AG04449 (cell line): Measurements from ENCODE around the gene INS.
A peak's percentile ranks its signal among the peaks of the same experiment; 100 is the strongest.

Experiments
- CTCF ChIA-PET: fragments of 350-600 bp; formaldehyde crosslinking; extraction: SDS; loops from one replicate; lab custom pipeline; 2021; ENCODE audit warnings: antibody characterized with exemption; lab: Yijun Ruan, JAX
- POLR2A ChIA-PET: fragments of 400-600, 350-600 bp; formaldehyde crosslinking; extraction: SDS; loops from one replicate; lab custom pipeline; 2020; ENCODE audit warnings: antibody characterized with exemption, inconsistent platforms; lab: Yijun Ruan, JAX
- DNase-seq: peaks from one replicate; pipeline ENCODE4 v3.0.0-alpha.2; 2010; ENCODE audit warnings: low read depth, low spot score
- H3K4me3 ChIP-seq: 2 replicates; pipeline ENCODE4 v1.5.1; 2011; ENCODE audit warnings: low read depth, mild to moderate bottlenecking, control low read depth, low read length
- TF ChIP-seq, protein P1 (sequence below): IDR thresholded peaks from one replicate; pipeline ENCODE4 v1.5.1; 2011; ENCODE audit warnings: mild to moderate bottlenecking, moderate library complexity, low read length, control low read depth, inconsistent platforms; ENCODE audit not compliant: insufficient read depth; ENCODE audit errors: missing control alignments

Gene INS

DNA sequence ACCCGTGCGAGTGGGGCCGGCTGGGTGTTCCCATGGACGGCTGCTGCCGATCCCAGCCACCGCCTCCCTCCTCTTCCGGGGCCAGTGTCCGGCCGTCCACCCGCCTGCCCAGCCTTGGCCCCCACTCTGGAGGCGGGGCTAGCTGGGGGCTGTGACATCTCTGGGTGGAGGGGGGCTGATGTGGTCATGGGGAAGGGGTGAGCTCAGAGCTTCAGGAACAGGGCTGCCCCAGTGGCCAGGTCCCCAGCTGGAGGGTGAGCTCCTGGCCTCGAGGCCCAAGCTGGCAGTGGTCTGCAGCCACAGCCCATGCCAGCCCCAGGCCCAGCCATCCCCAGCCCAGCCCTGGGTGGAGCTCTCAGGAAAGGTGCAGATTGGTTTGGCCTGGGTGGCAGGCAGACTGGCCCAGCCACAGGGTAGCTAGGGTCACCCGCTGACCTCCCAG, 2.7 kb downstream of the INS start:
- TF ChIP-seq, protein P1, sequence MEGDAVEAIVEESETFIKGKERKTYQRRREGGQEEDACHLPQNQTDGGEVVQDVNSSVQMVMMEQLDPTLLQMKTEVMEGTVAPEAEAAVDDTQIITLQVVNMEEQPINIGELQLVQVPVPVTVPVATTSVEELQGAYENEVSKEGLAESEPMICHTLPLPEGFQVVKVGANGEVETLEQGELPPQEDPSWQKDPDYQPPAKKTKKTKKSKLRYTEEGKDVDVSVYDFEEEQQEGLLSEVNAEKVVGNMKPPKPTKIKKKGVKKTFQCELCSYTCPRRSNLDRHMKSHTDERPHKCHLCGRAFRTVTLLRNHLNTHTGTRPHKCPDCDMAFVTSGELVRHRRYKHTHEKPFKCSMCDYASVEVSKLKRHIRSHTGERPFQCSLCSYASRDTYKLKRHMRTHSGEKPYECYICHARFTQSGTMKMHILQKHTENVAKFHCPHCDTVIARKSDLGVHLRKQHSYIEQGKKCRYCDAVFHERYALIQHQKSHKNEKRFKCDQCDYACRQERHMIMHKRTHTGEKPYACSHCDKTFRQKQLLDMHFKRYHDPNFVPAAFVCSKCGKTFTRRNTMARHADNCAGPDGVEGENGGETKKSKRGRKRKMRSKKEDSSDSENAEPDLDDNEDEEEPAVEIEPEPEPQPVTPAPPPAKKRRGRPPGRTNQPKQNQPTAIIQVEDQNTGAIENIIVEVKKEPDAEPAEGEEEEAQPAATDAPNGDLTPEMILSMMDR: no peak
- no peak overlapping the region for H3K4me3 ChIP-seq
- POLR2A ChIA-PET: no interaction called here
- CTCF ChIA-PET: interaction anchor here (0.8 to 15.8 kb wide), 8 partner anchors 8 to 508 kb away, joined by 3 to 1226 read pairs (median 36); partner anchors contain the start of gene SYT8
- DNase-seq: no peak

GRCh38 chr11:2157294-2158040, 3.5 kb downstream of the INS start:
- H3K4me3 ChIP-seq: no peak overlapping the region
- TF ChIP-seq, protein P1: no peak
- ChIA-PET POLR2A (no interaction called here), CTCF (interaction anchor here (1.1 to 15.8 kb wide), 14 partner anchors 9 to 507 kb away, joined by 3 to 1226 read pairs (median 8); partner anchors contain the start of gene SYT8)
- DNase-seq: no peak

GRCh38 chr11:2156416-2157182, 4.4 kb downstream of the INS start:
- DNase-seq: no peak
- TF ChIP-seq, protein P1: peak; percentile 94
- CTCF ChIA-PET: interaction anchor here (0.6 to 15.8 kb wide), 30 partner anchors 9 to 517 kb away, joined by 3 to 1226 read pairs (median 5); partner anchors contain the start of genes SYT8 and TNNI2
- POLR2A ChIA-PET: no interaction called here
- no peak overlapping the region for H3K4me3 ChIP-seq

GRCh38 chr11:2155511-2155910, 5.5 kb downstream of the INS start:
- ChIA-PET CTCF (interaction anchor here (0.8 to 15.8 kb wide), 21 partner anchors 8 to 516 kb away, joined by 3 to 1226 read pairs (median 5); partner anchors contain the start of genes SYT8 and TNNI2), POLR2A (no interaction called here)
- DNase-seq: no peak
- TF ChIP-seq, protein P1: no peak
- no peak overlapping the region for H3K4me3 ChIP-seq

GRCh38 chr11:2154889-2155288, 6.1 kb downstream of the INS start:
- ChIA-PET POLR2A (no interaction called here), CTCF (interaction anchor here (0.7 to 15.8 kb wide), 19 partner anchors 8 to 504 kb away, joined by 3 to 1226 read pairs (median 14); partner anchors contain the start of genes LSP1 and SYT8)
- TF ChIP-seq, protein P1: no peak
- DNase-seq: no peak
- H3K4me3 ChIP-seq: no peak overlapping the region
